ENCODE data around the gene C20orf173.
"Not testable (repeated sequence)": the region's sequence is repeated elsewhere in the genome, so short reads cannot be mapped to it uniquely, and the experiment has no call there.

The C20orf173 gene, protein sequence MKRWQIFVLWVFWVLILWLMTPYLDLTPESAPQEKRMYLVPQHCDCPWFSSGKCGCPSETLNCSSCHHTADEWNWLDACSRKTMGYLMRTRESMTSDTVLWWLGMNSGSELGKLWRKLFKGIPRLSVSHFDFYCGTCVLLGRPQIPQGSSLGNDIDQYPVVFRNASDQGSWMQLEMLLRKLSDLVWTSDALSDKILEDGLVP

GRCh38 chr20:35529552-35529951 is at the start of gene C20orf173:
Gene C20orf173, minus strand, starts transcription at chr20:35529652. Its CDS starts 279 bp downstream, at chr20:35529373.
- DNase-seq = no peak

DNA sequence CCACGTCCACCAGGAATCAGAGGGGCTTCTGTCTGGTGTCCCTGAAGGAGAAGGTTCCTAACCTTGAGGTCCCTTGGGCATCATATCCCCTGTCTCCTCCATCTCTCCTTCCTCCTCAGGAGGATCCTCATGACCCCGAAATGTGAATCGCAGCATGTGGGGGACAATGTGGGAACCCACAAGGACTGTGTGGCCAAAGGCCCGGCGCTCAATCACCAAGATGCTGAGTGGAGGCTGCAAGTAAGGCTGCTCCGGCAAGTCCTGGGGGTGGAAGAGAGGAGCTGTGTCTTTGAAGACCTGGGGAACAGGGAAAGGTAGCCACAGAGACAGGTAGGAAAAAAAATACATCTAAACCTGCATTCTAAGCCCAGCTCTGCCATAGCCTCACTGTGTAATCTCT is 49.7 kb upstream of the C20orf173 start:
- DNase-seq = no peak

- DNase-seq = no peak
Observed at GRCh38 chr20:35578469-35578868, 49.0 kb upstream of the C20orf173 start.

GRCh38 chr20:35576816-35577215 is 47.4 kb upstream of the C20orf173 start:
- DNase-seq = no peak

DNA sequence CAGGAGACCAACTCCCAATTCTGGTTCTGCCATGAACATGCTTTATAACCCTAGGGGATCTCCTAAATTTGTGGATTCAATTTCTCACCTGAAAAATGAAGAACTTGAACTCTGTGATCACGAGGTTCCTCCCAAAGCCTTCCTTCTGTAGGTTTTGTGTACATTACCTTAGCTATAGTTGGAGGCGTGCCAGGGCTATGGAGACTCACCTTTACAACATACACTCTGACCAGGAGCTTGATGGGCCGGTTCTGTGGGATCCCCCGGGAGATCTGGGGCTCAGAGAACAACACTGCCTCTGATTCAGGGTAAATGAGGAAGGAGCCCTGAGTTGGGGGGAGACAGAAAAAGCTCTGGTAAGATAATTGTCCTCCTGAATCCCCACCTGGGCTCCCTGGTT is 46.5 kb upstream of the C20orf173 start:
- DNase-seq = no peak

DNA sequence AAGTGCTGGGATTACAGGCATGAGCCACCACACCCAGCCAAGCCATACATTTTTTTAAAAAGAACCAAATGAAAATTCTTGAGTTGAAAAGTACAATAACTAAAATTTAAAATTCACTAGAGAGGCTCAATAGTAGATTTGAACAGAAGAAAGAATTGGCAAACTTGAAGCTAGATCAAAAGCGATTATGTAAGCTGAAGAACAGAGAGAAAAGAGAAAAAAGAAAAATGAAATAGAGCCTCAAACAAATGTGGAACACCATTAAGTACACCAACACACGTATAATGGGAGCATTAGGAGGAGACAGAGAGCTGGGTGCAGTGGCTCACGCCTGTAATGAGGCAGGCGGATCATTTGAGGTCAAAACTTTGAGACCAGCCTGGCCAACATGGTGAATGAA is 43.4 kb upstream of the C20orf173 start:
- no peak for DNase-seq

DNA sequence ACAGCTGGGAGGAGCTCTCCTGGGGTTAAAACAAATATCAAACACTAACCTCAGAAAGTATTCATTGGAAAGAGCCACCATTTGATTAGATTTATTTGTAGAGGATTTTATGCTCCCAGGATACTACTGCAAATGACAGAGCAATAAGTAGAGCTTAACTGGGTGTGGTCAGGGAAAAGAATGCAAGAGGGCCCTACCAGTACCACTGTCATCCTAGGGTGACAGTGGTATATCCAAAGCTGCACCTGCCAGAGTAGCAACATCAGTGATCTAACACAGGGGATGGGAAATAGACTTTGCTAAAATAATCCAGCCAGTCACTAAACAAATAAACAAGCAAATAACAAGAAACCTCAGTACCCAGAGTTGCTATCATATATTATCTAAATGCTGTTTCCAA is 42.1 kb upstream of the C20orf173 start:
- no peak for DNase-seq

- DNase-seq = no peak
Observed at GRCh38 chr20:35568645-35569044, 39.2 kb upstream of the C20orf173 start.

DNA sequence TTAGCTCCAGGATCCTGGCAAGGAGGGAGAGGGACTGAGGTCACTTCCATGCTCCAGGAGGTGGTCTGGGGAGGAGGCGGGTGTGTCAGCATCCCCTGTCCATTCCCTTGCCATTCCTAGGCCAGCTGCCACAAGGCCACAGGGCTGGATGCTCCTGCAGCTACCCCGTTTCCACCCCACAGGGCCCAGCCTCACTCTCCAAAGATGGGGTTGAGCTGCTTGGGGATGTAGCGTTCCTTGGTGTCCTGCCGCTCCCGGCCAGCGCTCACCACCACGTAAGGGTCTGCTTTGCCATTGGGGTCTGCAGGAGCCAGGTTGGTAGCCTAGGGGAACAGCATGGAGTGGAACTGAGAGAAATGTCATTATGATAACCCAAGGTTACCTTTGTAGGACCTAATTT is 35.5 kb upstream of the C20orf173 start:
- no peak for DNase-seq

GRCh38 chr20:35563834-35564233 is 34.4 kb upstream of the C20orf173 start:
- DNase-seq = no peak

DNA sequence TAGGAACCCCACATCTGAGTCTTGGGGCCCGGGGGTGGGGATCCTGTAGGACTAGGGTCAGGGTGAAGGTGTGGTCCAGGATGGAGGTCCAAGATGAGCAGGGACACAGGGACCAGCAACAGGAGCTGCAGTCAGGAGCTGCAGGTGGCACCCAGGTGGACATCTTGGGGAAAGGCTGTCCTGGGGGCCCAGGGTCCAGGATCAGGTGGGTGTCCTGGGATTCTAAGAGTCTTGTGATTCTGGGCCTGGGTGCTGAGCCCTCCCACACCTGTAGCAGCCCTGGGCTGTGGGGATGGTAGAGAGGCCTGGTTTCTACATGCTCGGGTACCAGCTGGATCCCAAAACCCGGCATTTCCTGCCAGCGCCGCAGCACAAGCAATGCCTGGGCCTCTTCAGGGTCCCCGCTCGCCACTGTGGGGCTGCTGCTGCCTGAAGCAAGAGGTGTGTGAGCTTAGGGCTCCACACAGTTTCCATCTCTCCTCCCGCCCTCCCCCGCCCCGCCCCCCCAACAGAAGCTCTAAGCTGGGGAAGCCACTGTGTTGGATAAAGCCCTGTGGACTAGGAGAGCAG is 33.2 kb upstream of the C20orf173 start:
- no peak for DNase-seq

GRCh38 chr20:35561671-35562070 is 32.2 kb upstream of the C20orf173 start:
- DNase-seq = no peak

DNA sequence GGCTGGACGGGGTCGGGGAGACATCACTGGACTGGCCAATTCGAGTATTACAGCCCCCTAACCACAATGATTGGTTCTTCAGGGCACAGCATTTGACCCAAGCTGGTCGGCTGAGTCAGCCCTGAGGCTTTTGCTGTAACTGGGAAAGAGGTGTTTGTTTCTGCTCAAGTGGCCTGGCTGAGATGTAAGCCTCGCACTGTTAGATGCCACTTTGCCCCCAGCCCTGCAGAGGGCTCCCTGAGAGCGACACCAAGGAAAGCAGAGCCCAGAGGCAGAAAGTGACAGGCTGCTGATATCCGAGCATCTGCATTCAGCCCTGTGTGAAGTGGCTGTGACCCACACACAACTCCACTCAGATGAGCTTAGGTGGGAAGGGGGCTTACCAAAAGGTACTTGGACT is 31.8 kb upstream of the C20orf173 start:
- peak in 1 of 2 donors; percentile 18 for DNase-seq

DNA sequence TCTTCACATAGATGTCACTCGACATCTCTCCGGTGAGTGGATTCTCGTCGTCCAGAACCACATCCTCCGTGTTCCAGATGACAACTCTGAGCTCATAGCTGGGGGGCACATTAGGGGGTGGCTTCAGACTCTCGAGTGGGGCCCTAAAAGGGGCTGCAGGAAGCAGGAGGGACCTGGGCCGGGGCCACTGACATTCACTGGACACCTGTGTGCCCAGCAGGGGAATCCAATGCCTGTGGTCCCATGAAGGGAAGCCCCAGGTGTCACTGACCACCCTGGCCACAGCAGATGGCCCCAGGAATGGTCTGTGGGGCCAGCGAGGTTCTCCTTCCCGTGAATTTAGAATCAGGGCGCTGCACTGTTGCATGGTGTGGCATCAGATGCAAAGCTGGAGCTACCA is 31.1 kb upstream of the C20orf173 start:
- DNase-seq = no peak

DNA sequence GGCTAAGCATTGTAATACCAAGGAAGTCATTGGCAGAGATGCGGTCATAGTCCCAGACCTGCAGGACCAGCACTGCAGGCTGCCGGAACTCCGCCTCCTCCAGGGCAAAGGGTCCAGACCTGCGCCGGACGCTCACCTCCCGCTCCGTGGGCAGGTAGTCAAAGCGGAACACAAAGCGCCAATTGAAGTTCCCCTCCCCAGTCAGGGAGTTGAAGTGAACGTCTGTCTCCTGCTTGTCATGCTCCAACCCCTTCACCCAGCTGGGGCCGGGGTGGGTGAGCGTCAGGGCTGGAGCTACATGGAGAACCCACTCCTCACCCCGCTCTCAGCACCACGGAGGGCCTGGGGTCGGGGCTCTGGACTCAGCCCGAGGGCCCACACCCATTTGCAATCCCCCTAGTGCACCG is 30.7 kb upstream of the C20orf173 start:
- no peak for DNase-seq

- DNase-seq = no peak
Observed at GRCh38 chr20:35559042-35559693, 29.7 kb upstream of the C20orf173 start.

DNA sequence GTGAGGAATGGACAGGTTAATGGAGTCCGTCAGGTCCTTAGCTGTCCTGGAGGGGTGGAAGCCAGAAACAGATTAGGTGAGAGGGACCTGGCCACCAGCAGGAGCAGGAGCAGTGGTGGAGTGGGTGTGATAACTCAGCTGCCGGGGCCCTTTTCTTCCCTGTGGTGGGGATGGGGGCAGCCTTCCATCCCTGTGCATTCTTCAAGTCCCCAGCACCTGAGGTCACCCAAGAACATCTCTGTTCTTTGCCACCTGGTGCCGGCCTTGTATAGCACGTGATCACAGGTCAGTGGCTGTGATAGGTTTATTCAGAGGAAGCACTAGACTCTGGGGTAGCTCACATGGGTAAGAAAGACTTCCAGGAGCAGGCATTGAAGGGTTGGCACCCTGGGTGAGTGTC is 29.0 kb upstream of the C20orf173 start:
- no peak for DNase-seq

GRCh38 chr20:35556871-35557270 is 27.4 kb upstream of the C20orf173 start:
- DNase-seq = no peak

DNA sequence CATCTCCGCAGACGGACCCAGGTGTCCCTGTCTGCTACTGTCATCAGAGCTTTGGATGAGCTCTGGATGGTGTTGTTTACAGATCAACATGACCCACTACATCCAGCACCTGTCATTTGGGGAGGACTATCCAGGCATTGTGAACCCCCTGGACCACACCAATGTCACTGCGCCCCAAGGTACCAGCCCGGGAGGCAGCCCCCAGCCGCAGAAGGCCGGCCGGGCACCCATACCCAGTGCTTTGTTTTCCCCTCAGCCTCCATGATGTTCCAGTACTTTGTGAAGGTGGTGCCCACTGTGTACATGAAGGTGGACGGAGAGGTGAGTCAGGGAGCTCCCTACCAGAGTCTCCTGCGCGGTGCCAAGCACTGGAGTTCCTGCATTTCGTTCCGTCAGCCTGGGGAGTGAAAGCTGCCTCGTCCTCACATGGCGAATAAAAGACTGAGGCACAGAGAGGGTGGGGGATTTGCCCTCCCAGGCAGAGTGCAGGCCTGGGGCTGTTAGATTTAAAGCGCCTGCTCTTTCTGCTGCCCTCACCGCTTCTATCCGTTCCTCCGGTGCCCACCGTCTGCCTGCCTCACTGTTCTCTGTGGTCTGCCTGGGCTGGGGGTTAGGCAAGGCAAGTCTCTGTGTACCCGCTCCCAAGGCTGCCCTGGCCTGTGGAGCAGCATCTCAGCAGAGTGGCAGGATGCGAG is 26.6 kb upstream of the C20orf173 start:
- no peak for DNase-seq

- DNase-seq = not testable (repeated sequence)
Observed at GRCh38 chr20:35555461-35555860, 26.0 kb upstream of the C20orf173 start.

DNA sequence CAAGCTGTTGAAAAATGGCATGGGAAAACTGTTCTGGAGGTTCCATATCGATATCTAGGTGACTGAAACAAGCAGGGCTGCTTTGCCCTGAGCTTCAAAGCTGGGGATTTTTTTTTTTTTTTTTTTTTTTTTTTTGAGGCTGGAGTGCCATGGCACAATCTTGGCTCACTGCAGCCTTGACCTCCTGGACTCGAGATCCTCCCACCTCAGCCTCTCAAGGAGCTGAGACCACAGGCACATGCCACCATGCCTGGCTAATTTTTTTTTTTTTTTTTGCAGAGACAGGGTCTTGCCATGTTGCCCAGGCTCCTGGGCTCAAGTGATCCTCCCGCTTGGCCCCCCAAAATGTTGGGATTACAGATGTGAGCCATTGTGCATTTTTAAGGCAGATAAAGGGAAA is 23.5 kb upstream of the C20orf173 start:
- DNase-seq = no peak

DNA sequence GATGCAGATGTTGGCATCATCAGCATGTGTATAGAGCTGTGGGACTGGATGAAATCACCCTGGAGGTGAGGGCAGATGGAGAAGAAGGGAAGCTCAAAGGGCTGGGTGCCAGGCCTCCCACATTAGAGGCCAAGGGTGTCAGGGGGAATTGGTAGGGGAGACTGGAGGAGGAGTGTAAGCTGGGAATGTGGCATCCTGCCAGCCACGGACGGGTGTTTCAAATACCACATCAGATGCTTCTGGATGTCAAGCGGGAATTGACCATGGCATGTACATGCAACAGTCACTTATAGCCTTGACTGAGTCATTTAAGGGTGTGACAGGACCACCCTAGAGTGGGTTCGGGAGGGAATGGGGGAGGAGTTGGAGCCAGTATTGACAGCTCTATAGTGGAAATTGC is 22.1 kb upstream of the C20orf173 start:
- no peak for DNase-seq

DNA sequence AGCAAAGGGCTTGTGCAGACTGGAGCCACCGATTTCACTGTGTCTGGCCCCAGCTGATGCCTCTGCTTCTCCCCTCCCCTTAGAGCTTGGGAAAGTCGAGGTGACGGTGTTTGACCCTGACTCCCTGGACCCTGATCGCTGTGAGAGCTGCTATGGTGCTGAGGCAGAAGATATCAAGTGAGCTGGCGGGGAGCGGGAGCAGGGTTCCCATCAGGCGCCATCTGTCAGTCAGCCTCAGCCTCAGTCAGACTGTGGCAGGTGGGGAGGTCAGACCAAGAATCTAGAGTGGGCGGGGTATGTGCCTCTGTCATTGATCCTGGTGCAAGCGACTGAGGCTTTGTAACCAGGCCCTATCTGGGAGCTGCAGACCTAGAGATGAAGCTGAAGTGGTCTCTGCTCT is 17.9 kb upstream of the C20orf173 start:
- DNase-seq = no peak

DNA sequence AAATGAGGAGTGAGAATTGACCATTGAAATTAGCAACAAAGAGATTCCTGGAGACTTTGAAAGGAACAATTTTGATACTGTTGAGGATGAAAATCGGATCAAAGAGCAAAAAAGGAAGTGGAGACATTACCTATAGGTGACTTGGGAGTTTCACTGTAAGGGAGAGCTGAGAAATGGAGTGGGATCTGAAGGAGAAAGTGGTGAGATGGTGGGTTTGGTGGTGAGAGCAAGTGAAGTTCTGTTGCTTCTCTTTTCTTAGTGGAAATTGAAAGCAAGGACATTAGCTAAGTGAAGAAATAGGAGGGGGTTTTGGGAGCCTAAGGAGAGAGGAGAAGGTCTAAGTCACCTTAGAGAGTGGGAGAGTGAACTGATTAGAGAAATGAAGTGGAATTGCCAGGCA is 16.7 kb upstream of the C20orf173 start:
- DNase-seq = no peak
